Lower leg skin (tissue), 3 donors: ENCODE measurements around the gene FBLN2.

Source experiments
- CTCF ChIP-seq, 3 donors: fragments of 450-650 bp; IDR thresholded peaks; one replicate each; pipeline ENCODE4 v1.5.1; 2016; ENCODE audit warnings: antibody characterized with exemption in 3 of 3, mild to moderate bottlenecking in 3 of 3, moderate library complexity in 2 of 3
- POLR2A ChIP-seq, 2 donors: fragments of 450-650 bp; IDR thresholded peaks; one replicate each; pipeline ENCODE4 v1.6.1; 2016 to 2017; ENCODE audit warnings: antibody characterized with exemption in 2 of 2, mild to moderate bottlenecking in 1 of 2, moderate library complexity in 1 of 2

DNA sequence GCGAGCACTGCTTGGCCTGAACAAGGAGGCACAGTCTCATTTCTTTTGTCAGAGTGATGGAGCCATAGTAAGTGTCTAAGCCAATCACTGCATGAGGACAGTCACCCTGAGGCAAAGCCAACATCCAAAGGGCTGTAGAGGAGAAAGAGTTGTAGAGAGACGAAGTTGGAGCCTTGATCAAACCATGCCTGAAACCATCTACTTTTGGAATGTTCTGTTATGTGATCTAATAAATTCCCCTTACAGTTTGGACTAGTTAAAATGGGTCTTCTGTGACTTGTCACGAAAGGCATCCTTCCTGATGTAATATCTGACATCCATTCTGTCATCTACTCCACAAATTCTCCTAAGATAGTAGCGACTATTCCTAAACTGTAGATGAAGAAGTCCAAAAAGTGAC lies 128.3 kb downstream of the FBLN2 start:
- TF ChIP-seq CTCF (IDR thresholded peaks at IDR 0.05) (no peak), POLR2A (IDR thresholded peaks at IDR 0.05) (no peak)
